ENCODE results near the gene CSRP3. TPM values are rescaled to one million over a fixed set of nuclear protein-coding genes. Genes with fewer than 3 reads are reported as not detected.

Gene CSRP3
- total RNA-seq, 1 donor from 2014 or later: not detected

GRCh38 chr11:19200410-19201201 lies 1.2 kb downstream of the CSRP3 start:
- no peak for TF ChIP-seq CTCF (IDR thresholded peaks at IDR 0.05)
- Histone ChIP-seq H3K27me3 (no peaks in the 10 kb centered on the region), H3K9me3 (no peaks in the 10 kb centered on the region), H3K27ac (no peak overlapping the region), H3K4me1 (no peaks in the 10 kb centered on the region), H3K4me3 (no peak overlapping the region), H3K36me3 (no peaks in the 10 kb centered on the region)
- DNase-seq (ENCODE audit: low spot score in 2 of 2): no peak
- intact Hi-C loops (cut with DNase I): no loop called here

- no peaks in the 10 kb centered on the region for H3K27me3 ChIP-seq
Observed at GRCh38 chr11:19199771-19200170, 2.0 kb downstream of the CSRP3 start.

GRCh38 chr11:19199048-19199447 lies 2.7 kb downstream of the CSRP3 start:
- Histone ChIP-seq H3K27ac (no peak overlapping the region), H3K36me3 (no peaks in the 10 kb centered on the region), H3K9me3 (no peaks in the 10 kb centered on the region), H3K27me3 (no peaks in the 10 kb centered on the region), H3K4me1 (no peaks in the 10 kb centered on the region), H3K4me3 (no peak overlapping the region)
- DNase-seq (ENCODE audit: low spot score in 2 of 2): no peak
- intact Hi-C loops (cut with DNase I): no loop called here
- TF ChIP-seq CTCF (IDR thresholded peaks at IDR 0.05): no peak

More at GRCh38 chr11:19199771-19200170, 2.0 kb downstream of the CSRP3 start:
- no peak overlapping the region for H3K27ac ChIP-seq
- no peaks in the 10 kb centered on the region for H3K36me3 ChIP-seq
- TF ChIP-seq CTCF (IDR thresholded peaks at IDR 0.05): no peak
- intact Hi-C loops (cut with DNase I): no loop called here
- no peaks in the 10 kb centered on the region for H3K9me3 ChIP-seq
- H3K4me3 ChIP-seq: no peak overlapping the region
- no peak for DNase-seq (ENCODE audit: low spot score in 2 of 2)
- H3K4me1 ChIP-seq: no peaks in the 10 kb centered on the region

GRCh38 chr11:19196432-19196831 lies 5.4 kb downstream of the CSRP3 start:
- no peak overlapping the region for H3K4me3 ChIP-seq
- DNase-seq (ENCODE audit: low spot score in 2 of 2): no peak
- no peaks in the 10 kb centered on the region for H3K36me3 ChIP-seq
- TF ChIP-seq CTCF (IDR thresholded peaks at IDR 0.05): no peak
- H3K4me1 ChIP-seq: no peaks in the 10 kb centered on the region
- H3K27me3 ChIP-seq: no peaks in the 10 kb centered on the region
- no peaks in the 10 kb centered on the region for H3K9me3 ChIP-seq
- intact Hi-C loops (cut with DNase I): no loop called here
- H3K27ac ChIP-seq: no peak overlapping the region

GRCh38 chr11:19194620-19195308 lies 7.0 kb downstream of the CSRP3 start:
- no peak for TF ChIP-seq CTCF (IDR thresholded peaks at IDR 0.05)
- Histone ChIP-seq H3K27me3 (no peaks in the 10 kb centered on the region), H3K9me3 (no peaks in the 10 kb centered on the region), H3K4me1 (no peaks in the 10 kb centered on the region), H3K27ac (no peak overlapping the region), H3K4me3 (no peak overlapping the region), H3K36me3 (no peaks in the 10 kb centered on the region)
- no peak for DNase-seq (ENCODE audit: low spot score in 2 of 2)
- intact Hi-C loops (cut with DNase I): no loop called here
